ENCODE results near the gene SLC6A19.

GRCh38 chr5:1158647-1159340, 42.6 kb upstream of the SLC6A19 start:
- TF ChIP-seq POLR2A (IDR thresholded peaks at IDR 0.05; ENCODE audit: low read depth, low read length) (no peak), POLR2AphosphoS5 (IDR thresholded peaks at IDR 0.05; ENCODE audit: low read depth, low read length) (no peak), TAF1 (IDR thresholded peaks at IDR 0.05; ENCODE audit: borderline replicate concordance, low read depth, low read length) (no peak)

Data from GM12892 (cell line).